HPDE6-E6E7 (cell line): ENCODE measurements around the gene KCNJ6.
"Not testable (repeated sequence)": the region's sequence is repeated elsewhere in the genome, so short reads cannot be mapped to it uniquely, and the experiment has no call there.

ENCODE experiments used
- DNase-seq: peaks from one replicate; pipeline ENCODE4 v3.0.0; 2011; ENCODE audit warnings: missing footprints; ENCODE audit errors: extremely low spot score

Gene KCNJ6

DNA sequence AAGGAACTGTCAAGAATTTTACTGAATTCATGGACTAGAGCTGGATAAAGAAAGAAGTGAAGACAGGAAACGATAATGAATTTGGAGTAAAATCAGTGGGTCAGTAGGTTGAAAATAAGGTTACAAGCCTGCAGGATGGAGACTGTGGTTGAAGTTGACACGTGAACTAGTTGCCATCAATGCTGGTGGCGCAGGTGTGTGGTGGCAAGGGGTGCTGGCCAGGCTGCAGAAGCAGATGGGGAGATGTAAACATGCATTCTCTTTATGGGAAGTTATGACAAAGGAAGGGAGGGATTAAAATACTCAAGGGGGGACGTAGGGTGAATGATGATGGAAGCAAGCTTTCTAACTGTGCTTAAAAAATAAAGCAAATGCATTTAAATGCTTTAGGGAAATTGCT lies 263.1 kb downstream of the KCNJ6 start:
- no peak for DNase-seq

DNA sequence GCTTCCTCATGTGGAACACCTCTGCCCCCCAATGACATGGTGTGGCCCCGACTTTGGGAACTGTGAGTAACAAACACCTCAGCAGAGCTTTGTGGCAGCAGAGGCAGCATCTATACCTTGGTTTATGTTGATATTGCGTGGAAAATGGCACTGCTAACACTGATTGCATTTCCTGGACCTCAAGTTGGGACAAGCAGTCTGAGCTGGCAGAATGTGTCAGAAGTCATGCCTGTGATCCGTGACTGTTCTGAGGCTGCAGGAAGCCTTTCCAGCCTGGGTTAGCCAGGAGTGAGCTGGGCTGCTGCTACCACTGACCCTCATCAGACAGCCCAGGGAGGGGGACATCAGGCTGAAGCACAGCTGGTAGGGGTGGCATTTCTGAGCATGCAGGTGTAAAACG lies 268.5 kb downstream of the KCNJ6 start:
- DNase-seq: peak; percentile 76

- not testable (repeated sequence) for DNase-seq
Observed at GRCh38 chr21:37646761-37647160, 269.5 kb downstream of the KCNJ6 start.

GRCh38 chr21:37645848-37646247 lies 270.4 kb downstream of the KCNJ6 start:
- no peak for DNase-seq

GRCh38 chr21:37644636-37645035 lies 271.6 kb downstream of the KCNJ6 start:
- no peak for DNase-seq

- not testable (repeated sequence) for DNase-seq
Observed at GRCh38 chr21:37643862-37644261, 272.4 kb downstream of the KCNJ6 start.

- DNase-seq: peak; percentile 59
Observed at GRCh38 chr21:37642493-37642892, 273.8 kb downstream of the KCNJ6 start.

GRCh38 chr21:37639756-37640155 lies 276.5 kb downstream of the KCNJ6 start:
- DNase-seq: no peak

- DNase-seq: peak; percentile 65
Observed at GRCh38 chr21:37636152-37636860, 280.0 kb downstream of the KCNJ6 start.

DNA sequence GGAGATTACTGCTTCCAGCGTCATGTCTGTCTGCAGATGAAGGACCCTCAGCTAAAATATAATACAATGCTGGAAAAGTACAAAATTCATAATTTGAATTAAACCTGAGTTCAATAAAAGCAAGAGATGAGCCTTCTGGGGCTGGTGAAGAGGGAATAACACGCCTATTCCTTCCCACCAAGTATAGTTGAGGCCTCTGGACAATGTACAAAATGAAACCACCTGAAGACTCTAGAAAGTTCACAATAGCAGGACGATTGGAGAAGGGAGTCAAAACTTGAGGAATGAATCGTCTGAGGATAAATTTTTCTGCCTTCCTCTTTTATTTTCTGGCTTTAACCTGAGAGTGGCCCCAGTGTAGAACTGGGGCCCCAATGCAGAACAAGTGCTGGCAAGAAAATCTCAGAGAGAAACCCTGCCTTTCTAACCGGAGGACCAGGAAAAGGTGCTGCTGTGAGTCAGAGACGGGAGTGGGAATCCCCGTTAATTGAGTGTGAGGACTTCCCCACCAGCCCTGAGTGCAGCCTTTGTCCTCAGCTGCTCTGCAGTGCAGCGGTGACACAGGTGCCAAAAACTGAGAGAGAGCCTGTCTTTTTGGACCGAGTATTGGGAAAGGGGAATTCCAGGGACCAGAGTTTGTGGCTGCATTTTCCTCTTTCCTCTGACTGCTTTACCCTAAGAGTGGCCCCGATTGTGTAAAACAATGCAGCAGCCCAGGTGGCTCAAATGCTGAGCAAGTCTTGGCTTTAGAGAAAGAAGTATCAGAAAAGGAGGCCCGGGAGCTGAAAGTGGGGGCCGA lies 284.7 kb downstream of the KCNJ6 start:
- peak; percentile 80 for DNase-seq

- DNase-seq: no peak
Observed at GRCh38 chr21:37630872-37631271, 285.4 kb downstream of the KCNJ6 start.

GRCh38 chr21:37628362-37628761 lies 287.9 kb downstream of the KCNJ6 start:
- DNase-seq: no peak

DNA sequence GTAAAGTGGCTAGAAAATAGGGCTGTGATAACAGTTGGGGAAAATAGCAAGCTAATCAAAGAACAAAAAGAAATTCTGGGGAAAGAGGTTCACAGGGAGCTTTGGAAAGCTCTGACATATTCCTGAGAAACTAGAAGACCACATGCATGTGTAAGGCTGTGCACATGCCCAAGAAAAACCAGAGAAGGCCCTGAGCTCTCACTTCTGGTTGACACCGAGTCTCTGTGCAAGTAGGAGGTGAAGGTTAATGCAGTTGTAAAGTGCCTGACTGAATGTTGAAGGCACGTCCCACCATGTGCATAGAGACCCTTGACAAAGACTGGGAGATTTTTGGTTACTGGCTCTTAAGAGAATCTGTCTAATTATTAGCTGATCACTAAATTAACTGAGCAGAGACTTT lies 288.7 kb downstream of the KCNJ6 start:
- no peak for DNase-seq

DNA sequence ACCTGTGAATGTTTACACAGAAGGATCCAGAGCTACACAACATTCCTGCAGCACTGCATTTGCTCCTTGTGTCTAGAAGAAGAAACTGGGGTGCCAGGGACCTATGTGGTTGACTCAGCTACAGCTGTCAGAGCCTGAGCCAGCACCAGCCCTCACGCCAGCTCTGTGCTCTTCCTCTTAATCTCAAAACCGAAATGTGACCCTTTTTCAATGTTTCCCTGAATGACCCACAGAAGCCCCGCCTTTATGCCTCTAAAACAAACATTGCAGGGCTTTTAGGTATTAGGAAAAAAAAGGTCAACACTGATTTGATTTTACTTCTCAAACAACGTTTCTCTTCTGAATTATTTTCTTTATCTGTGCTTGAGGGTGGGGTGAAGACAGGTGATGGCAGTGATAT lies 289.2 kb downstream of the KCNJ6 start:
- DNase-seq: no peak

GRCh38 chr21:37626320-37626719 lies 289.9 kb downstream of the KCNJ6 start:
- no peak for DNase-seq

- DNase-seq: no peak
Observed at GRCh38 chr21:37623689-37624088, 292.6 kb downstream of the KCNJ6 start.

GRCh38 chr21:37623183-37623582 lies 293.1 kb downstream of the KCNJ6 start:
- no peak for DNase-seq

GRCh38 chr21:37622755-37623154 lies 293.5 kb downstream of the KCNJ6 start:
- DNase-seq: no peak

DNA sequence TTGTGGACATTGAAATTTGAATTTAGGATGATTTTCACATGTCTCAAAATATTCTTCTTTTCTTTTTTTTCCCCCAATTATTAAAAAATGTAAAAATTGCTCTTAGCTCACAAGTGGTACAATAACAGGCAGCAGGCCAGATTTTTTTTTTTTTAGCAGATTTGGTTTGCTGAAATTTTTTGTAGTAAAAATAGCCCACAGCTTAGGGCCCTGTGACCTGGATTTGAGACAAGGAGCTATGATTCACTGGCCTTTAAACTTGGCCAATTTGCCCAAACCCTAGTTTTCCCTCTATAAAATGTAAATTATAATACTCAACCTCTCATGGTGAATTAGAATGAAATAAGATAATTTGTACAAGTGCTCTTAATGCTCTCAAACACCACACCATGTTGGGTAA lies 295.9 kb downstream of the KCNJ6 start:
- DNase-seq: no peak

GRCh38 chr21:37619464-37619974 lies 296.7 kb downstream of the KCNJ6 start:
- DNase-seq: no peak

DNA sequence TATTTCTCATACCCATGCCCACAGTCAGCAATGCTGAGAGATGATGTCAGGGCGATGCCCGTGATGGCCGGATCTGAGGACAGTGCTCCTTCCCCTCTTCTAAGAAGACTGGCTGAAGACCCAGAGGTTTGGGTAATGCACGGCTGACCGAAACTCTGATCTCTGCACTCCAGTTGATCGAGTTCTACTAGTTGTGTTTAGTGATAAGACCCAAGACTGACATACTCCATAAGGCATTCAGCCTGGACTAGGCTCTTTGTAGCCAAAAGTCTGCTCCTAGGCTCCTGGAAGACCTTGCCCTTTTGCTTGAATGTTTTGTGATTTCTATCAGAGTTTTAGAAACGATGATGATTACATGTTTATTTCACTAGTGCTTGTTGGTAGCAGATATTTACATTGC lies 298.2 kb downstream of the KCNJ6 start:
- DNase-seq: no peak

DNA sequence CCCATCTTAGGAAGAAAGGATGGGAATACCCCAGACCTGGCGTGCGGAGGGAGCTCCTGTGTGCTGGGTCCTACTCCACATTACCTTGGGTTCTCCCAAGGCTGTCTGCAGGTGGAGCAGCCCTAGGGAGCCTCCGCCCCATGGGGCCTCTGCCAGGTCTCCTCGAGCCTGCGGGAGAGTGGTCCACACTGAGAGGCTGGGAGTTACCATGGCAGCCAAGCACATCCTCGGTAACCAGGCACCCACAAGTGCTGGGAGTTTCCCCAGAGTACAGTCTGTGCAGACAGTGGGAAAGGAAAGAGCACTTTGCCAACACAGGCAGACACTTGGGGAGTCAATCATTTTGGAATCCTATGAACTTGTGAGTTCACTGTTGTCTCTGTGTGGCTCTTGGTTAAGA lies 300.3 kb downstream of the KCNJ6 start:
- no peak for DNase-seq

GRCh38 chr21:37614351-37614875 lies 301.8 kb downstream of the KCNJ6 start:
- DNase-seq: no peak
